ENCODE measurements around the gene TMEM245. TPM values are rescaled to one million over a fixed set of nuclear protein-coding genes. Genes with fewer than 3 reads are reported as not detected.
A peak's percentile ranks its signal among the peaks of the same experiment; 100 is the strongest.

Gene TMEM245
- total RNA-seq, 1 experiment from 2014 or later, result 54.0 TPM

DNA sequence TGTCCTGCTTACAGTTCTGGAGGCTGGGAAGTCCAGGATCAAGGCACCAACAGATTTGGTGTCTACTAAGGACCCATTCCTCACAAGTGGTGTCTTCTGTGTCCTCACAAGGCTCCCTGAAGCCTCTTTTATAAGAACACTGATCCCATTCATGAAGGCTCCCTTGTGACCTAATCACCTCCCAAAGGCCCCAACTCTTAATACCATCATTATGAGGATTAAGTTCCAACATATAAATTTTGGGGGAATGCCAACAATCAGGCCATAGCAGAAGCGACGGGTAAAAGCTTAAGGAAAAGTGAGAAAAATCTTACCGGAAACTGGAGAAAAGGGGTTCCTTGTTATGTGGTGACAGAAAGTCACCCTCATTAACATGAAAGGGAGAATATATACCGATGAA lies 117.6 kb downstream of the TMEM245 start:
- peaks cover 3% of the 10 kb centered on the region; the same call in 1 of the 2 replicates for H3K9me3 ChIP-seq (ENCODE audit: control insufficient read depth, insufficient read depth, low read depth, low read length)
- TF ChIP-seq, protein P1, sequence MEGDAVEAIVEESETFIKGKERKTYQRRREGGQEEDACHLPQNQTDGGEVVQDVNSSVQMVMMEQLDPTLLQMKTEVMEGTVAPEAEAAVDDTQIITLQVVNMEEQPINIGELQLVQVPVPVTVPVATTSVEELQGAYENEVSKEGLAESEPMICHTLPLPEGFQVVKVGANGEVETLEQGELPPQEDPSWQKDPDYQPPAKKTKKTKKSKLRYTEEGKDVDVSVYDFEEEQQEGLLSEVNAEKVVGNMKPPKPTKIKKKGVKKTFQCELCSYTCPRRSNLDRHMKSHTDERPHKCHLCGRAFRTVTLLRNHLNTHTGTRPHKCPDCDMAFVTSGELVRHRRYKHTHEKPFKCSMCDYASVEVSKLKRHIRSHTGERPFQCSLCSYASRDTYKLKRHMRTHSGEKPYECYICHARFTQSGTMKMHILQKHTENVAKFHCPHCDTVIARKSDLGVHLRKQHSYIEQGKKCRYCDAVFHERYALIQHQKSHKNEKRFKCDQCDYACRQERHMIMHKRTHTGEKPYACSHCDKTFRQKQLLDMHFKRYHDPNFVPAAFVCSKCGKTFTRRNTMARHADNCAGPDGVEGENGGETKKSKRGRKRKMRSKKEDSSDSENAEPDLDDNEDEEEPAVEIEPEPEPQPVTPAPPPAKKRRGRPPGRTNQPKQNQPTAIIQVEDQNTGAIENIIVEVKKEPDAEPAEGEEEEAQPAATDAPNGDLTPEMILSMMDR (IDR thresholded peaks at IDR 0.05), result no peak
- TF ChIP-seq POLR2AphosphoS5 (IDR thresholded peaks at IDR 0.05; ENCODE audit: low read depth, low read length) (no peak), TCF7L2 (IDR thresholded peaks at IDR 0.05; ENCODE audit: low read depth, low read length) (no peak), SIN3A (IDR thresholded peaks at IDR 0.05; ENCODE audit: borderline replicate concordance, insufficient read depth, low read depth, low read length) (no peak)
- TF ChIP-seq, protein P2, sequence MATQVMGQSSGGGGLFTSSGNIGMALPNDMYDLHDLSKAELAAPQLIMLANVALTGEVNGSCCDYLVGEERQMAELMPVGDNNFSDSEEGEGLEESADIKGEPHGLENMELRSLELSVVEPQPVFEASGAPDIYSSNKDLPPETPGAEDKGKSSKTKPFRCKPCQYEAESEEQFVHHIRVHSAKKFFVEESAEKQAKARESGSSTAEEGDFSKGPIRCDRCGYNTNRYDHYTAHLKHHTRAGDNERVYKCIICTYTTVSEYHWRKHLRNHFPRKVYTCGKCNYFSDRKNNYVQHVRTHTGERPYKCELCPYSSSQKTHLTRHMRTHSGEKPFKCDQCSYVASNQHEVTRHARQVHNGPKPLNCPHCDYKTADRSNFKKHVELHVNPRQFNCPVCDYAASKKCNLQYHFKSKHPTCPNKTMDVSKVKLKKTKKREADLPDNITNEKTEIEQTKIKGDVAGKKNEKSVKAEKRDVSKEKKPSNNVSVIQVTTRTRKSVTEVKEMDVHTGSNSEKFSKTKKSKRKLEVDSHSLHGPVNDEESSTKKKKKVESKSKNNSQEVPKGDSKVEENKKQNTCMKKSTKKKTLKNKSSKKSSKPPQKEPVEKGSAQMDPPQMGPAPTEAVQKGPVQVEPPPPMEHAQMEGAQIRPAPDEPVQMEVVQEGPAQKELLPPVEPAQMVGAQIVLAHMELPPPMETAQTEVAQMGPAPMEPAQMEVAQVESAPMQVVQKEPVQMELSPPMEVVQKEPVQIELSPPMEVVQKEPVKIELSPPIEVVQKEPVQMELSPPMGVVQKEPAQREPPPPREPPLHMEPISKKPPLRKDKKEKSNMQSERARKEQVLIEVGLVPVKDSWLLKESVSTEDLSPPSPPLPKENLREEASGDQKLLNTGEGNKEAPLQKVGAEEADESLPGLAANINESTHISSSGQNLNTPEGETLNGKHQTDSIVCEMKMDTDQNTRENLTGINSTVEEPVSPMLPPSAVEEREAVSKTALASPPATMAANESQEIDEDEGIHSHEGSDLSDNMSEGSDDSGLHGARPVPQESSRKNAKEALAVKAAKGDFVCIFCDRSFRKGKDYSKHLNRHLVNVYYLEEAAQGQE (IDR thresholded peaks at IDR 0.05; ENCODE audit: insufficient read depth in 1 of 2, low read depth in 2 of 2, low read length in 1 of 2), result no peak
- no peak overlapping the region for H3K4me3 ChIP-seq (ENCODE audit: low read depth in 2 of 2, low read length in 2 of 2)

DNA sequence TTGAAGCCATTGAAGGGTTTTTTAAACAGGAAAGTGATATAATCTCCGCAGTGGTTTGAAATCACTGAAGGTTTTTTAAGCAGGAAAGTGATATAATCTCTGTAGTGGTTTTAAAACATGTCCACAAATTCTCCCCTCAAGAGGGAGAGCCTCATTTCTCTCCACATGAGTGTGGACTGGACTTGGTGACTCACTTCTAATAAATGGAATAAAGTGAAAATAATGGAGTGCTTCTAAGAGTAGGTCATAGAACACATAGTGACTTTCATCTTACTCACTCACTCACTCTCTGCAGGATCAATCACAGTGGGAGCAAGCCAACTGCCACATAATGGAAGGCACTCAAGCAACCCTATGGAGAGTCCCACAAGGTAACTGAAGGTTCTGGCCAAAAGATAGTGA lies 118.5 kb downstream of the TMEM245 start:
- no peaks in the 10 kb centered on the region; the same call in 1 of the 2 replicates for H3K36me3 ChIP-seq (ENCODE audit: control insufficient read depth, insufficient read depth, low read length)
- TF ChIP-seq POLR2AphosphoS5 (IDR thresholded peaks at IDR 0.05; ENCODE audit: low read depth, low read length) (no peak), TCF7L2 (IDR thresholded peaks at IDR 0.05; ENCODE audit: low read depth, low read length) (no peak), SIN3A (IDR thresholded peaks at IDR 0.05; ENCODE audit: borderline replicate concordance, insufficient read depth, low read depth, low read length) (no peak)
- TF ChIP-seq, protein P1 (IDR thresholded peaks at IDR 0.05), result no peak
- TF ChIP-seq, protein P2 (IDR thresholded peaks at IDR 0.05; ENCODE audit: insufficient read depth in 1 of 2, low read depth in 2 of 2, low read length in 1 of 2), result no peak
- intact Hi-C loops (cut with micrococcal nuclease; ENCODE audit: unreplicated experiment) (no loop called here), in situ Hi-C loops (cut with HindIII; ENCODE audit: low pct_unique_long_range_greater_than_20kb, low sequenced_read_pairs) (no loop called here)
- H3K4me3 ChIP-seq (ENCODE audit: low read depth in 2 of 2, low read length in 2 of 2), result no peak overlapping the region
- no peaks in the 10 kb centered on the region for H3K27me3 ChIP-seq (ENCODE audit: control insufficient read depth, insufficient read depth, low read length)
- no peaks in the 10 kb centered on the region for H3K4me1 ChIP-seq (ENCODE audit: control insufficient read depth, insufficient read depth, low read length)
- BruUV-seq (replicated peaks), result no TSS peak
- peaks cover 3% of the 10 kb centered on the region; the same call in 1 of the 2 replicates for H3K9me3 ChIP-seq (ENCODE audit: control insufficient read depth, insufficient read depth, low read depth, low read length)
- ATAC-seq (peak; percentile 86), DNase-seq (ENCODE audit: low read depth, low spot score) (no peak)
- H3K27ac ChIP-seq (ENCODE audit: low read length), result no peak overlapping the region
- ChIA-PET CTCF (no interaction called here), POLR2A (no interaction called here)

More for the DNA sequence above, 117.6 kb downstream of the TMEM245 start:
- ChIA-PET CTCF (no interaction called here), POLR2A (no interaction called here)
- in situ Hi-C loops (cut with HindIII; ENCODE audit: low pct_unique_long_range_greater_than_20kb, low sequenced_read_pairs), result no loop called here
- DNase-seq (ENCODE audit: low read depth, low spot score) (no peak), ATAC-seq (no peak)
- no peaks in the 10 kb centered on the region; the same call in 1 of the 2 replicates for H3K36me3 ChIP-seq (ENCODE audit: control insufficient read depth, insufficient read depth, low read length)
- H3K27ac ChIP-seq (ENCODE audit: low read length), result no peak overlapping the region
- H3K27me3 ChIP-seq (ENCODE audit: control insufficient read depth, insufficient read depth, low read length), result no peaks in the 10 kb centered on the region
- intact Hi-C loops (cut with micrococcal nuclease; ENCODE audit: unreplicated experiment), result no loop called here
- H3K4me1 ChIP-seq (ENCODE audit: control insufficient read depth, insufficient read depth, low read length), result no peaks in the 10 kb centered on the region
- BruUV-seq (replicated peaks), result no TSS peak

Measured in Panc1 (cell line).